ENCODE results near the gene TRPM7.
"Not testable (repeated sequence)": the region's sequence is repeated elsewhere in the genome, so short reads cannot be mapped to it uniquely, and the experiment has no call there.

The TRPM7 gene

GRCh38 chr15:50670115-50670514 is 16.5 kb downstream of the TRPM7 start:
- DNase-seq (ENCODE audit: low spot score), result no peak

- DNase-seq (ENCODE audit: low spot score), result no peak
These were observed 17.0 kb downstream of the TRPM7 start for GRCh38 chr15:50669611-50670010.

GRCh38 chr15:50665938-50666337 is 20.7 kb downstream of the TRPM7 start:
- DNase-seq (ENCODE audit: low spot score), result no peak

- no peak for DNase-seq (ENCODE audit: low spot score)
These were observed 31.0 kb downstream of the TRPM7 start for GRCh38 chr15:50655555-50655954.

- no peak for DNase-seq (ENCODE audit: low spot score)
These were observed 33.3 kb downstream of the TRPM7 start for GRCh38 chr15:50653156-50653743.

- no peak for DNase-seq (ENCODE audit: low spot score)
These were observed 33.9 kb downstream of the TRPM7 start for GRCh38 chr15:50652671-50653070.

- no peak for DNase-seq (ENCODE audit: low spot score)
These were observed 45.3 kb downstream of the TRPM7 start for GRCh38 chr15:50641318-50641717.

GRCh38 chr15:50636146-50636545 is 50.5 kb downstream of the TRPM7 start:
- no peak for DNase-seq (ENCODE audit: low spot score)

GRCh38 chr15:50633653-50634052 is 52.9 kb downstream of the TRPM7 start:
- DNase-seq (ENCODE audit: low spot score), result no peak

- no peak for DNase-seq (ENCODE audit: low spot score)
These were observed 58.2 kb downstream of the TRPM7 start for GRCh38 chr15:50628421-50628820.

GRCh38 chr15:50627351-50628055 is 59.1 kb downstream of the TRPM7 start:
- DNase-seq (ENCODE audit: low spot score), result peak; percentile 40

- DNase-seq (ENCODE audit: low spot score), result no peak
These were observed 61.9 kb downstream of the TRPM7 start for GRCh38 chr15:50624616-50625168.

GRCh38 chr15:50622361-50622943 is 64.1 kb downstream of the TRPM7 start:
- DNase-seq (ENCODE audit: low spot score), result peak; percentile 14

GRCh38 chr15:50616960-50617359 is 69.6 kb downstream of the TRPM7 start:
- not testable (repeated sequence) for DNase-seq (ENCODE audit: low spot score)

GRCh38 chr15:50616554-50616953 is 70.0 kb downstream of the TRPM7 start:
- not testable (repeated sequence) for DNase-seq (ENCODE audit: low spot score)

GRCh38 chr15:50613600-50613999 is 73.0 kb downstream of the TRPM7 start:
- peak; percentile 9 for DNase-seq (ENCODE audit: low spot score)

GRCh38 chr15:50607129-50607528 is 79.5 kb downstream of the TRPM7 start:
- DNase-seq (ENCODE audit: low spot score), result no peak

- no peak for DNase-seq (ENCODE audit: low spot score)
These were observed 81.1 kb downstream of the TRPM7 start for GRCh38 chr15:50605462-50605861.

- not testable (repeated sequence) for DNase-seq (ENCODE audit: low spot score)
These were observed 84.6 kb downstream of the TRPM7 start for GRCh38 chr15:50602028-50602427.

- DNase-seq (ENCODE audit: low spot score), result no peak
These were observed 92.3 kb downstream of the TRPM7 start for GRCh38 chr15:50594311-50594710.

- DNase-seq (ENCODE audit: low spot score), result no peak
These were observed 92.8 kb downstream of the TRPM7 start for GRCh38 chr15:50593761-50594160.

GRCh38 chr15:50590288-50590687 is 96.3 kb downstream of the TRPM7 start:
- no peak for DNase-seq (ENCODE audit: low spot score)

GRCh38 chr15:50577492-50577891 is 109.1 kb downstream of the TRPM7 start:
- no peak for DNase-seq (ENCODE audit: low spot score)
